ENCODE results near the gene TFB1M.

Gene TFB1M

DNA sequence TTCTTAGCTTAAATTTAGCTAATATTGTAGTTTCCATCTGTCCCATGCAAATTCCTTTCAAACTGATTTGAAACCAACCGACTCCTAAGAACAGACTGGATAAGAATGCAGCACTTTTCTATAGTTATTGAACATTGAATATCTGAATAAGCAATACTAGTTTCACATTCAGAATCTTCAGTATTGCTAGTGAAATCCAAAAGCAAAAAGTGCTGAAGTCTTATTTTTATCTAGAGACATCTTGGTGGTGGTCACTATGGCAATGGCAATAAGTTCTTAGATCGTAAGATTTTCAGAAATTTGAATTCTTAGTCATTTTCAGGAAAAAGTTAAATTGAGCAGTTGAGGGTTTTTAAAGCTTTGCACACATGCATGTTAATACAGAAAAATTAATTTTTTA is 2.7 kb downstream of the TFB1M start:
- no peak overlapping the region for H3K4me3 Mint-ChIP-seq
- peaks cover 51% of the 10 kb centered on the region for H3K36me3 Mint-ChIP-seq (ENCODE audit: low read depth)
- H3K27ac Mint-ChIP-seq, result no peak overlapping the region

GRCh38 chr6:155311086-155311485 is 3.2 kb downstream of the TFB1M start:
- no peak for TF ChIP-seq CTCF (IDR thresholded peaks at IDR 0.05)
- Mint-ChIP-seq H3K27ac (peak overlapping the region; percentile 68), H3K36me3 (ENCODE audit: low read depth) (peaks cover 56% of the 10 kb centered on the region), H3K9me3 (no peaks in the 10 kb centered on the region), H3K27me3 (ENCODE audit: low read depth, poor library complexity) (no peaks in the 10 kb centered on the region), H3K4me1 (peaks cover 36% of the 10 kb centered on the region), H3K4me3 (no peak overlapping the region)
- no peak for DNase-seq

More for the DNA sequence above, 2.7 kb downstream of the TFB1M start:
- peaks cover 36% of the 10 kb centered on the region for H3K4me1 Mint-ChIP-seq
- no peaks in the 10 kb centered on the region for H3K27me3 Mint-ChIP-seq (ENCODE audit: low read depth, poor library complexity)
- TF ChIP-seq CTCF (IDR thresholded peaks at IDR 0.05), result no peak
- no peaks in the 10 kb centered on the region for H3K9me3 Mint-ChIP-seq
- no peak for DNase-seq

DNA sequence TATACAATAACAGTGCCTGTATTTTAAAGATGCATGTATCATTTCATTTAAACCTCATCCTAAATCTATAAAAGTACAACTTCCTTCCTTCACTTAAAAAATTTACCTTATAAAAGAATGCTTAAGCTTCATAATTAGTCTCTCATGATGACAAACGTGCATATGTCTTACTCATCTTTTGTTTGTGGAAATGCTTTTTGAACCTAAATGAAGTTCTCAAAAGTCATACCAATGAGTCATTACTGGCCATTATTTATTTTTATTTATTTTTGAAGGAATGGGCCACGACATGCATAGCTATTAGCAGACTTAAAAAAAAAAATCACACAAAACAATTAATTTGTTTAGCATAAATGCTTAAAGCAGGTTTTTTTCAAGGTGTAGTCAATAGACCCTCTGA is 3.7 kb downstream of the TFB1M start:
- H3K36me3 Mint-ChIP-seq (ENCODE audit: low read depth), result peaks cover 60% of the 10 kb centered on the region
- H3K4me3 Mint-ChIP-seq, result no peak overlapping the region
- no peak for DNase-seq
- TF ChIP-seq CTCF (IDR thresholded peaks at IDR 0.05), result no peak
- no peak overlapping the region for H3K27ac Mint-ChIP-seq
- no peaks in the 10 kb centered on the region for H3K9me3 Mint-ChIP-seq
- no peaks in the 10 kb centered on the region for H3K27me3 Mint-ChIP-seq (ENCODE audit: low read depth, poor library complexity)
- H3K4me1 Mint-ChIP-seq, result peaks cover 36% of the 10 kb centered on the region

- H3K27ac Mint-ChIP-seq, result no peak overlapping the region
- DNase-seq, result no peak
- H3K9me3 Mint-ChIP-seq, result no peaks in the 10 kb centered on the region
- TF ChIP-seq CTCF (IDR thresholded peaks at IDR 0.05), result no peak
- no peaks in the 10 kb centered on the region for H3K27me3 Mint-ChIP-seq (ENCODE audit: low read depth, poor library complexity)
- peaks cover 27% of the 10 kb centered on the region for H3K4me1 Mint-ChIP-seq
- H3K4me3 Mint-ChIP-seq, result no peak overlapping the region
- peaks cover 67% of the 10 kb centered on the region for H3K36me3 Mint-ChIP-seq (ENCODE audit: low read depth)
Observed at GRCh38 chr6:155309150-155309549, 5.1 kb downstream of the TFB1M start.

DNA sequence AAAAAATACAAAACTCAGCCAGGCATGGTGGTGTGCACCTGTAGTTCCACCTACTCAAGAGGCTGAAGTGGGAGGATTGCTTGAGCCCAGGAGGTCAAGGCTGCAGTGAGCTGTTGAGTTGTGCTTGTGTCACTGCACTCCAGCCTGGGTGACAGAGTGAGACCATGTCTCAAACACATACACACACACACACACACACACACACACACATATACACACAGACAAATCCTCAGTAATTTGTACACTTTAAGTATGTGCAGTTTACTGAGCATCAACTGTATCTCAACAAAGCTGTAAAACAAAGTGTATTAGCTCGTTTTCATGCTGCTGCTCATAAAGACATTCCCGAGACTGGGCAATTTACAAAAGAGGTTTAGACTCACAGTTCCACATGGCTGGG is 7.3 kb downstream of the TFB1M start:
- H3K36me3 Mint-ChIP-seq (ENCODE audit: low read depth), result peaks cover 79% of the 10 kb centered on the region

More for the DNA sequence above, 7.3 kb downstream of the TFB1M start:
- Mint-ChIP-seq H3K4me3 (no peak overlapping the region), H3K27me3 (ENCODE audit: low read depth, poor library complexity) (no peaks in the 10 kb centered on the region), H3K9me3 (no peaks in the 10 kb centered on the region), H3K4me1 (peaks cover 5% of the 10 kb centered on the region), H3K27ac (peak overlapping the region; percentile 82)
- TF ChIP-seq CTCF (IDR thresholded peaks at IDR 0.05), result no peak
- no peak for DNase-seq
